Measurements from ENCODE around the gene PAK5. TPM values are rescaled to one million over a fixed set of nuclear protein-coding genes. Genes with fewer than 3 reads are reported as not detected.

PAK5 gene
- total and polyA plus RNA-seq, 4 donors = 0.03 to 0.51 (median 0.16) TPM

- no peaks in the 10 kb centered on the region for H3K4me1 ChIP-seq (ENCODE audit: control insufficient read depth in 5 of 5, insufficient read depth in 5 of 5, low read length in 5 of 5)
- H3K27ac ChIP-seq (ENCODE audit: low read depth in 1 of 2, low read length in 1 of 2) = no peak overlapping the region
- no peak overlapping the region for H3K4me3 ChIP-seq
- 61 to 64% methylated on average over 4 of the region's 4 CpGs for WGBS, 2 donors
- H3K27me3 ChIP-seq (ENCODE audit: control insufficient read depth in 3 of 3, insufficient read depth in 3 of 3, low read length in 2 of 3) = no peaks in the 10 kb centered on the region
- no peak for TF ChIP-seq CTCF (IDR thresholded peaks at IDR 0.05; ENCODE audit: control extremely low read depth, extremely low read depth)
- no peaks in the 10 kb centered on the region for H3K36me3 ChIP-seq (ENCODE audit: control insufficient read depth in 4 of 4, insufficient read depth in 4 of 4, low read length in 4 of 4)
- H3K9me3 ChIP-seq (ENCODE audit: control insufficient read depth in 4 of 4, insufficient read depth in 3 of 4, low read length in 3 of 4) = peaks cover 0 to 5% (median 2%) of the 10 kb centered on the region in 4 donors
- no peak overlapping the region for H3K9ac ChIP-seq (ENCODE audit: insufficient read depth in 1 of 2, low read length in 2 of 2)
- ATAC-seq (ENCODE audit: insufficient read depth, low FRiP score) (no peak), DNase-seq (peak in 1 of 3 donors; percentile 13)
Observed at GRCh38 chr20:9551808-9552550, 286.9 kb downstream of the PAK5 start.

GRCh38 chr20:9550871-9551270 lies 288.0 kb downstream of the PAK5 start:
- no peak for DNase-seq
- 73 to 79% methylated on average over 2 of the region's 2 CpGs for WGBS, 2 donors
- Histone ChIP-seq H3K9me3 (ENCODE audit: control insufficient read depth in 4 of 4, insufficient read depth in 3 of 4, low read length in 3 of 4) (peaks cover 0 to 5% (median 2%) of the 10 kb centered on the region in 4 donors), H3K36me3 (ENCODE audit: control insufficient read depth in 4 of 4, insufficient read depth in 4 of 4, low read length in 4 of 4) (no peaks in the 10 kb centered on the region), H3K4me1 (ENCODE audit: control insufficient read depth in 5 of 5, insufficient read depth in 5 of 5, low read length in 5 of 5) (no peaks in the 10 kb centered on the region), H3K27me3 (ENCODE audit: control insufficient read depth in 3 of 3, insufficient read depth in 3 of 3, low read length in 2 of 3) (no peaks in the 10 kb centered on the region), H3K4me3 (no peak overlapping the region), H3K27ac (ENCODE audit: low read depth in 1 of 2, low read length in 1 of 2) (no peak overlapping the region), H3K9ac (ENCODE audit: insufficient read depth in 1 of 2, low read length in 2 of 2) (no peak overlapping the region)
- TF ChIP-seq CTCF (IDR thresholded peaks at IDR 0.05; ENCODE audit: control extremely low read depth, extremely low read depth) = no peak
- no peak for ATAC-seq (ENCODE audit: insufficient read depth, low FRiP score)

- no peak for DNase-seq
- H3K27ac ChIP-seq (ENCODE audit: low read depth in 1 of 2, low read length in 1 of 2) = no peak overlapping the region
- H3K4me3 ChIP-seq = no peak overlapping the region
- no peaks in the 10 kb centered on the region for H3K27me3 ChIP-seq (ENCODE audit: control insufficient read depth in 3 of 3, insufficient read depth in 3 of 3, low read length in 2 of 3)
- TF ChIP-seq CTCF (IDR thresholded peaks at IDR 0.05; ENCODE audit: control extremely low read depth, extremely low read depth) = no peak
- peaks cover 0 to 3% (median 2%) of the 10 kb centered on the region in 4 donors for H3K9me3 ChIP-seq (ENCODE audit: control insufficient read depth in 4 of 4, insufficient read depth in 3 of 4, low read length in 3 of 4)
- H3K9ac ChIP-seq (ENCODE audit: insufficient read depth in 1 of 2, low read length in 2 of 2) = no peak overlapping the region
- H3K36me3 ChIP-seq (ENCODE audit: control insufficient read depth in 4 of 4, insufficient read depth in 4 of 4, low read length in 4 of 4) = no peaks in the 10 kb centered on the region
- no peak for ATAC-seq (ENCODE audit: insufficient read depth, low FRiP score)
- H3K4me1 ChIP-seq (ENCODE audit: control insufficient read depth in 5 of 5, insufficient read depth in 5 of 5, low read length in 5 of 5) = no peaks in the 10 kb centered on the region
- WGBS, 2 donors = 86 to 92% methylated on average over 1 of the region's 1 CpG
Observed at GRCh38 chr20:9550283-9550682, 288.6 kb downstream of the PAK5 start.
